Gastroesophageal sphincter (tissue), 3 donors: ENCODE measurements around the gene WDR70.
"Not testable (repeated sequence)": the region's sequence is repeated elsewhere in the genome, so short reads cannot be mapped to it uniquely, and the experiment has no call there.

Experiments
- CTCF ChIP-seq, 4 experiments: fragments of 200-600 bp in 2 of 4; fragments of 450-650 bp in 2 of 4; sonication (generic) in 1 of 4; IDR thresholded peaks; one replicate each; pipeline ENCODE4 v1.5.1; 2017 to 2019; ENCODE audit warnings: antibody characterized with exemption in 4 of 4, mild to moderate bottlenecking in 2 of 4, moderate library complexity in 2 of 4
- POLR2A ChIP-seq, 2 donors: fragments of 450-650 bp; IDR thresholded peaks; one replicate each; pipeline ENCODE4 v1.6.1; 2017; ENCODE audit warnings: antibody characterized with exemption in 2 of 2, mild to moderate bottlenecking in 2 of 2, moderate library complexity in 1 of 2
- POLR2AphosphoS5 ChIP-seq: sonication (generic); formaldehyde crosslinking; IDR thresholded peaks from one replicate; pipeline ENCODE4 v1.6.1; 2017; ENCODE audit warnings: antibody characterized with exemption

GRCh38 chr5:37679326-37679725 lies 300.2 kb downstream of the WDR70 start:
- TF ChIP-seq CTCF (IDR thresholded peaks at IDR 0.05); POLR2A (IDR thresholded peaks at IDR 0.05); POLR2AphosphoS5: not testable (repeated sequence)
